Hepatocyte (in vitro differentiated cells): ENCODE measurements around the gene PREX1. TPM values are rescaled to one million over a fixed set of nuclear protein-coding genes. Genes with fewer than 3 reads are reported as not detected.

Source experiments
- DNase-seq: peaks from one replicate; pipeline ENCODE4 v3.0.0-alpha.2; 2016; ENCODE audit warnings: low spot score
- H2AFZ ChIP-seq: fragments of 200-600 bp; sonication (generic); 2 replicates; pipeline ENCODE4 v1.6.0; 2016; ENCODE audit warnings: antibody characterized with exemption, mild to moderate bottlenecking
- H3K27ac ChIP-seq: fragments of 200-600 bp; sonication (generic); 2 replicates; pipeline ENCODE4 v1.5.1; 2016; ENCODE audit warnings: mild to moderate bottlenecking
- H3K27me3 ChIP-seq: fragments of 200-600 bp; sonication (generic); 2 replicates; pipeline ENCODE4 v1.6.1; 2016
- H3K36me3 ChIP-seq: fragments of 200-600 bp; sonication (generic); replicated peaks from 2 replicates; pipeline ENCODE4 v1.5.1; 2016; ENCODE audit warnings: low read depth; ENCODE audit not compliant: insufficient read depth
- H3K4me1 ChIP-seq: fragments of 200-600 bp; sonication (generic); 2 replicates; pipeline ENCODE4 v1.5.1; 2016; ENCODE audit warnings: mild to moderate bottlenecking, moderate library complexity; ENCODE audit not compliant: insufficient read depth
- H3K4me2 ChIP-seq: fragments of 200-600 bp; sonication (generic); 2 replicates; pipeline ENCODE4 v1.6.0; 2016
- H3K4me3 ChIP-seq: fragments of 200-600 bp; sonication (generic); 2 replicates; pipeline ENCODE4 v1.5.1; 2016; ENCODE audit warnings: mild to moderate bottlenecking
- H3K79me2 ChIP-seq: fragments of 200-600 bp; sonication (generic); 2 replicates; pipeline ENCODE4 v1.6.0; 2017; ENCODE audit warnings: mild to moderate bottlenecking
- H3K9me2 ChIP-seq: fragments of 200-600 bp; sonication (generic); replicated peaks from 2 replicates; pipeline ENCODE4 v1.6.0; 2017; ENCODE audit warnings: mild to moderate bottlenecking; ENCODE audit not compliant: insufficient read depth
- H3K9me3 ChIP-seq: fragments of 200-600 bp; sonication (generic); 2 replicates; pipeline ENCODE4 v1.5.1; 2016; ENCODE audit warnings: low read depth, mild to moderate bottlenecking
- H4K20me1 ChIP-seq: fragments of 200-600 bp; sonication (generic); 2 replicates; pipeline ENCODE4 v1.6.0; 2016; ENCODE audit warnings: mild to moderate bottlenecking; ENCODE audit not compliant: insufficient read depth, poor library complexity, severe bottlenecking
- EZH2 ChIP-seq: fragments of 200-600 bp; sonication (generic); IDR thresholded peaks from 2 replicates; pipeline ENCODE4 v1.6.1; 2016; ENCODE audit warnings: antibody characterized with exemption, mild to moderate bottlenecking, borderline replicate concordance
- EZH2phosphoT487 ChIP-seq: fragments of 200-600 bp; sonication (generic); IDR thresholded peaks from one replicate; pipeline ENCODE4 v1.6.1; 2018; ENCODE audit warnings: antibody characterized with exemption, mild to moderate bottlenecking, low read depth, moderate library complexity; ENCODE audit not compliant: unreplicated experiment, severe bottlenecking
- WGBS: methylation state at CpG from one replicate; pipeline ENCODE4 v1.1.6; 2016; ENCODE audit warnings: low lambda C conversion rate; ENCODE audit errors: missing lambda C conversion rate; 5-methylcytosine and 5-hydroxymethylcytosine counted together
- polyA plus RNA-seq: library from polyadenylated mRNA; unstranded; fragments of >200 nt; fragmentation: Nextera tagmentation; extraction: Ambion mirVana; gene quantifications from 2 replicates; pipeline ENCODE4 v1.2.1, GENCODE V29; 2016
- total RNA-seq: library from RNA; depleted of rRNA; stranded (reverse); fragments of >200 nt; gene quantifications from 2 replicates; pipeline ENCODE4 v1.2.3, GENCODE V29; 2014
- TF ChIP-seq, protein P1 (sequence below): fragments of 200-600 bp; sonication (generic); IDR thresholded peaks from 2 replicates; pipeline ENCODE4 v1.5.1; 2016; ENCODE audit warnings: antibody characterized with exemption, mild to moderate bottlenecking; ENCODE audit not compliant: poor library complexity

Gene PREX1
- total and polyA plus RNA-seq, 2 experiments from 2014 or later = 1.8 to 2.9 TPM

GRCh38 chr20:48702455-48702913 is 125.3 kb downstream of the PREX1 start:
- WGBS = 88% methylated on average over 8 of the region's 8 CpGs
- no peak for DNase-seq
- Histone ChIP-seq H3K36me3 (no peaks in the 10 kb centered on the region), H3K4me2 (no peak overlapping the region), H3K9me3 (no peaks in the 10 kb centered on the region), H4K20me1 (no peaks in the 10 kb centered on the region), H2AFZ (no peak overlapping the region), H3K4me3 (no peak overlapping the region), H3K9me2 (no peaks in the 10 kb centered on the region), H3K27ac (no peak overlapping the region), H3K79me2 (no peaks in the 10 kb centered on the region), H3K27me3 (no peaks in the 10 kb centered on the region), H3K4me1 (peaks cover 25% of the 10 kb centered on the region)
- TF ChIP-seq EZH2 = no peak
- no peak for TF ChIP-seq EZH2phosphoT487
- TF ChIP-seq, protein P1, sequence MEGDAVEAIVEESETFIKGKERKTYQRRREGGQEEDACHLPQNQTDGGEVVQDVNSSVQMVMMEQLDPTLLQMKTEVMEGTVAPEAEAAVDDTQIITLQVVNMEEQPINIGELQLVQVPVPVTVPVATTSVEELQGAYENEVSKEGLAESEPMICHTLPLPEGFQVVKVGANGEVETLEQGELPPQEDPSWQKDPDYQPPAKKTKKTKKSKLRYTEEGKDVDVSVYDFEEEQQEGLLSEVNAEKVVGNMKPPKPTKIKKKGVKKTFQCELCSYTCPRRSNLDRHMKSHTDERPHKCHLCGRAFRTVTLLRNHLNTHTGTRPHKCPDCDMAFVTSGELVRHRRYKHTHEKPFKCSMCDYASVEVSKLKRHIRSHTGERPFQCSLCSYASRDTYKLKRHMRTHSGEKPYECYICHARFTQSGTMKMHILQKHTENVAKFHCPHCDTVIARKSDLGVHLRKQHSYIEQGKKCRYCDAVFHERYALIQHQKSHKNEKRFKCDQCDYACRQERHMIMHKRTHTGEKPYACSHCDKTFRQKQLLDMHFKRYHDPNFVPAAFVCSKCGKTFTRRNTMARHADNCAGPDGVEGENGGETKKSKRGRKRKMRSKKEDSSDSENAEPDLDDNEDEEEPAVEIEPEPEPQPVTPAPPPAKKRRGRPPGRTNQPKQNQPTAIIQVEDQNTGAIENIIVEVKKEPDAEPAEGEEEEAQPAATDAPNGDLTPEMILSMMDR = no peak

- Histone ChIP-seq H3K4me1 (peaks cover 27% of the 10 kb centered on the region), H3K4me3 (no peak overlapping the region), H3K27ac (no peak overlapping the region), H4K20me1 (no peaks in the 10 kb centered on the region), H2AFZ (no peak overlapping the region), H3K79me2 (no peaks in the 10 kb centered on the region), H3K9me3 (no peaks in the 10 kb centered on the region), H3K4me2 (no peak overlapping the region), H3K9me2 (no peaks in the 10 kb centered on the region), H3K27me3 (no peaks in the 10 kb centered on the region), H3K36me3 (no peaks in the 10 kb centered on the region)
- TF ChIP-seq EZH2 (no peak), EZH2phosphoT487 (no peak)
- TF ChIP-seq, protein P1 = no peak
- DNase-seq = no peak
- 95% methylated on average over 7 of the region's 7 CpGs for WGBS
Measured at GRCh38 chr20:48701702-48702101, 126.1 kb downstream of the PREX1 start.

GRCh38 chr20:48698507-48699267 is 129.1 kb downstream of the PREX1 start:
- H3K27ac ChIP-seq = peak overlapping the region; percentile 51
- WGBS = 90% methylated on average over 13 of the region's 13 CpGs
- H3K4me1 ChIP-seq = peaks cover 23% of the 10 kb centered on the region
- no peaks in the 10 kb centered on the region for H3K9me3 ChIP-seq
- H3K27me3 ChIP-seq = no peaks in the 10 kb centered on the region
- no peaks in the 10 kb centered on the region for H3K36me3 ChIP-seq
- no peak overlapping the region for H2AFZ ChIP-seq
- H3K4me2 ChIP-seq = peak overlapping the region; percentile 21
- TF ChIP-seq EZH2 (no peak), EZH2phosphoT487 (no peak)
- TF ChIP-seq, protein P1 = no peak
- DNase-seq = no peak
- no peaks in the 10 kb centered on the region for H3K9me2 ChIP-seq
- H3K79me2 ChIP-seq = no peaks in the 10 kb centered on the region
- no peak overlapping the region for H3K4me3 ChIP-seq
- no peaks in the 10 kb centered on the region for H4K20me1 ChIP-seq
